ENCODE data around the gene ALPK3. TPM values are rescaled to one million over a fixed set of nuclear protein-coding genes. Genes with fewer than 3 reads are reported as not detected.

ALPK3 gene
- total RNA-seq, 1 experiment from 2014 or later: 17.7 TPM

DNA sequence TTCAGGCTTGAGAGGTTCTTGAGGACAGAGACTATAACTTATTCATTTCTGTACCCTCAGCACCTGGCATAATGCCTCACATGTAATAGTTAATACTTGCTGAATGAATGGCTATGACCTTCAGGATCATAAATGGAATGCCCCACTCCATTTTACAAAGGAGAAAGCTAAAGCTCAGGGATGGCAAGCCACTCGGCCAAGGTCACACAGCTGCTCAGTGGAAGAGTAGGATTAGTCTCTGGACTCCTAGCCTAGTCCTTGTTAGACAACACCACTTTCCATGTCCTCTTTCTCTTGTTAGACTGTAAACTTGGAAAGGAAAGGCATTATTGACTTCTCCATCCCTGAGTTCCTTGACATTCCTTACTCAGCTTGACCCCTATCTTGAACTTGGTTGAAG is 3.2 kb upstream of the ALPK3 start:
- no peak for TF ChIP-seq CTCF (conservative IDR thresholded peaks at IDR 0.05)
- H2BK120ac ChIP-seq (ENCODE audit: low read depth, low read length, poor library complexity, severe bottlenecking): no peak overlapping the region
- H3K4me2 ChIP-seq (ENCODE audit: insufficient read depth, insufficient read length, low read length): no peak overlapping the region
- Mint-ChIP-seq H3K36me3 (ENCODE audit: insufficient read depth in 1 of 3, low read depth in 3 of 3) (peaks cover 0 to 1% (median 0%) of the 10 kb centered on the region in 3 experiments; a peak in 1 of 7 replicates), H3K27ac (no peak overlapping the region), H3K4me1 (peaks cover 16 to 19% of the 10 kb centered on the region in 2 experiments), H3K9me3 (no peaks in the 10 kb centered on the region; a peak in 1 of 5 replicates), H3K27me3 (ENCODE audit: low read depth) (peaks cover 7% of the 10 kb centered on the region), H3K4me3 (no peak overlapping the region)
- no peak overlapping the region for H3K14ac ChIP-seq (ENCODE audit: insufficient read depth, low read length)
- no peaks in the 10 kb centered on the region for H3K27me3 ChIP-seq (ENCODE audit: insufficient read depth, low read length)
- no peak overlapping the region for H3K18ac ChIP-seq (ENCODE audit: insufficient read length, low read depth, low read length)
- no peak overlapping the region for H4K91ac ChIP-seq (ENCODE audit: insufficient read length, low read depth, low read length)
- H2BK5ac ChIP-seq (ENCODE audit: insufficient read length, low read length): no peak overlapping the region
- peaks cover 2% of the 10 kb centered on the region; the same call in 1 of the 2 replicates for H3K4me1 ChIP-seq (ENCODE audit: insufficient read depth, low read length)
- H3K23me2 ChIP-seq (ENCODE audit: insufficient read length, low read depth, low read length, poor library complexity, severe bottlenecking): peaks cover 8% of the 10 kb centered on the region
- H3K79me1 ChIP-seq (ENCODE audit: insufficient read depth, low read depth, low read length, poor library complexity, severe bottlenecking): no peaks in the 10 kb centered on the region
- WGBS (ENCODE audit: extremely low coverage, insufficient read length, low lambda C conversion rate): no CpG with 5 or more reads among the region's 1 CpG
- H2BK12ac ChIP-seq (ENCODE audit: insufficient read length, low read depth, low read length): no peak overlapping the region
- H4K20me1 ChIP-seq (ENCODE audit: control insufficient read depth, insufficient read depth, insufficient read length): no peaks in the 10 kb centered on the region
- H2AK5ac ChIP-seq (ENCODE audit: insufficient read length, low read length): no peak overlapping the region
- no peak overlapping the region for H3K23ac ChIP-seq (ENCODE audit: insufficient read length, low read depth, low read length)
- no peak for DNase-seq
- H3K56ac ChIP-seq (ENCODE audit: insufficient read length, low read depth, low read length): no peak overlapping the region
- H2BK20ac ChIP-seq (ENCODE audit: low read depth, low read length, poor library complexity, severe bottlenecking): no peak overlapping the region
- no peak overlapping the region for H3T11ph ChIP-seq (ENCODE audit: low read length)
- no peak overlapping the region for H3K4ac ChIP-seq (ENCODE audit: low read depth, low read length)
- H3K79me2 ChIP-seq (ENCODE audit: insufficient read depth, low read length): no peaks in the 10 kb centered on the region
- no peak overlapping the region for H4K5ac ChIP-seq (ENCODE audit: insufficient read length, low read depth, low read length)
- no peak overlapping the region for H3K9ac ChIP-seq (ENCODE audit: extremely low read depth, insufficient read length, low read length)
- no peak overlapping the region for H3K27ac ChIP-seq (ENCODE audit: insufficient read length, low read depth, low read length)
- H2AFZ ChIP-seq (ENCODE audit: low read length): no peak overlapping the region
- no peak overlapping the region for H2BK15ac ChIP-seq (ENCODE audit: low read depth, low read length)
- no peaks in the 10 kb centered on the region for H3K9me3 ChIP-seq (ENCODE audit: control insufficient read depth, low read depth, low read length)
- no peak overlapping the region for H4K8ac ChIP-seq (replicated peaks; ENCODE audit: insufficient read length, low read depth, low read length)

All from H9 (cell line).